Measurements from ENCODE around the gene NALCN. TPM values are rescaled to one million over a fixed set of nuclear protein-coding genes. Genes with fewer than 3 reads are reported as not detected.

The NALCN gene
- total RNA-seq, 1 donor from 2014 or later, result 1.1 TPM

GRCh38 chr13:101205408-101205807 lies 210.9 kb downstream of the NALCN start:
- no peak for DNase-seq (ENCODE audit: low spot score)

- DNase-seq (ENCODE audit: low spot score), result no peak
These were observed 211.9 kb downstream of the NALCN start for GRCh38 chr13:101204270-101205020.

- DNase-seq (ENCODE audit: low spot score), result no peak
These were observed 213.7 kb downstream of the NALCN start for GRCh38 chr13:101202590-101202989.

GRCh38 chr13:101190976-101191375 lies 225.3 kb downstream of the NALCN start:
- no peak for DNase-seq (ENCODE audit: low spot score)

- DNase-seq (ENCODE audit: low spot score), result no peak
These were observed 226.0 kb downstream of the NALCN start for GRCh38 chr13:101190337-101190736.

- DNase-seq (ENCODE audit: low spot score), result no peak
These were observed 230.7 kb downstream of the NALCN start for GRCh38 chr13:101185606-101186005.

- DNase-seq (ENCODE audit: low spot score), result no peak
These were observed 235.1 kb downstream of the NALCN start for GRCh38 chr13:101181076-101181685.

- no peak for DNase-seq (ENCODE audit: low spot score)
These were observed 237.3 kb downstream of the NALCN start for GRCh38 chr13:101179021-101179420.

GRCh38 chr13:101178406-101178805 lies 237.9 kb downstream of the NALCN start:
- no peak for DNase-seq (ENCODE audit: low spot score)

- no peak for DNase-seq (ENCODE audit: low spot score)
These were observed 246.0 kb downstream of the NALCN start for GRCh38 chr13:101170306-101170705.

- no peak for DNase-seq (ENCODE audit: low spot score)
These were observed 259.0 kb downstream of the NALCN start for GRCh38 chr13:101157261-101157660.

- no peak for DNase-seq (ENCODE audit: low spot score)
These were observed 260.4 kb downstream of the NALCN start for GRCh38 chr13:101155920-101156319.

GRCh38 chr13:101152184-101152583 lies 264.1 kb downstream of the NALCN start:
- no peak for DNase-seq (ENCODE audit: low spot score)

GRCh38 chr13:101150998-101151397 lies 265.3 kb downstream of the NALCN start:
- DNase-seq (ENCODE audit: low spot score), result no peak

- no peak for DNase-seq (ENCODE audit: low spot score)
These were observed 266.4 kb downstream of the NALCN start for GRCh38 chr13:101149735-101150384.

- no peak for DNase-seq (ENCODE audit: low spot score)
These were observed 270.0 kb downstream of the NALCN start for GRCh38 chr13:101146101-101146898.

- DNase-seq (ENCODE audit: low spot score), result no peak
These were observed 271.4 kb downstream of the NALCN start for GRCh38 chr13:101144808-101145419.

- DNase-seq (ENCODE audit: low spot score), result no peak
These were observed 275.4 kb downstream of the NALCN start for GRCh38 chr13:101140936-101141335.

- DNase-seq (ENCODE audit: low spot score), result no peak
These were observed 276.1 kb downstream of the NALCN start for GRCh38 chr13:101140087-101140770.

- no peak for DNase-seq (ENCODE audit: low spot score)
These were observed 277.2 kb downstream of the NALCN start for GRCh38 chr13:101139081-101139480.

- no peak for DNase-seq (ENCODE audit: low spot score)
These were observed 288.5 kb downstream of the NALCN start for GRCh38 chr13:101127741-101128353.
